Duodenal mucosa (tissue), 2 donors: ENCODE measurements around the gene NAXE.

Experiments used
- H3K27ac ChIP-seq: one replicate; pipeline ENCODE4 v1.7.0; 2013; ENCODE audit warnings: low read depth, low read length
- H3K27me3 ChIP-seq, 2 donors: one replicate each; pipeline ENCODE4 v1.7.0; 2013; ENCODE audit warnings: low read length in 2 of 2, control low read depth in 1 of 2; ENCODE audit not compliant: insufficient read depth in 2 of 2, control insufficient read depth in 1 of 2
- H3K36me3 ChIP-seq, 2 donors: one replicate each; pipeline ENCODE4 v1.7.0; 2013; ENCODE audit warnings: low read length in 2 of 2, control low read depth in 1 of 2; ENCODE audit not compliant: insufficient read depth in 2 of 2, control insufficient read depth in 1 of 2
- H3K4me1 ChIP-seq, 2 donors: one replicate each; pipeline ENCODE4 v1.7.0; 2013; ENCODE audit warnings: low read length in 2 of 2, control low read depth in 1 of 2; ENCODE audit not compliant: insufficient read depth in 2 of 2, control insufficient read depth in 1 of 2
- H3K4me3 ChIP-seq, 2 donors: one replicate each; pipeline ENCODE4 v1.7.0; 2013; ENCODE audit warnings: low read length in 2 of 2, low read depth in 1 of 2
- H3K9ac ChIP-seq, 2 donors: one replicate each; pipeline ENCODE4 v1.7.0; 2013; ENCODE audit warnings: low read length in 2 of 2, low read depth in 1 of 2
- H3K9me3 ChIP-seq, 2 donors: one replicate each; pipeline ENCODE4 v1.7.0; 2013; ENCODE audit warnings: low read length in 2 of 2, control low read depth in 1 of 2; ENCODE audit not compliant: control insufficient read depth in 1 of 2

The NAXE gene

DNA sequence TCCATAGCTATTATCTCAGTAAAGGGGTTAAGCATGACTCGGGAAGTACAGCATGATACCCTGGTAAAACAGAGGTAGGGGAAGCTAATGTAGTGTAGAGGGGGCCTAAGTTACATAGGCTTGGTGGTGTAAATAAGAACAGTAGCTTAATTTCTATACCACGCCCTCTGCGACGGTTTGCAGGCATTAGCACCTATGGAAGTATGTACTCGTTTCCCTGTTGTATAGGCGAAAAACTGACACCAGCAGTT is 470 bp upstream of the NAXE start:
- Histone ChIP-seq H3K9me3 (no peaks in the 10 kb centered on the region), H3K9ac (peak overlapping the region; percentile 78 to 98), H3K4me1 (peaks cover 14 to 16% of the 10 kb centered on the region in 2 donors), H3K4me3 (peak overlapping the region; percentile 75 to 95), H3K36me3 (peaks cover 8 to 31% of the 10 kb centered on the region in 2 donors), H3K27ac (peak overlapping the region; percentile 40), H3K27me3 (no peaks in the 10 kb centered on the region)

- Histone ChIP-seq H3K4me1 (peaks cover 14 to 16% of the 10 kb centered on the region in 2 donors), H3K27me3 (no peaks in the 10 kb centered on the region), H3K9me3 (no peaks in the 10 kb centered on the region), H3K36me3 (peaks cover 8 to 43% of the 10 kb centered on the region in 2 donors), H3K27ac (peak overlapping the region; percentile 61), H3K4me3 (peak overlapping the region; percentile 75 to 95), H3K9ac (peak overlapping the region; percentile 78 to 85)
These were observed 758 bp downstream of the NAXE start for GRCh38 chr1:156592158-156592909.

GRCh38 chr1:156592910-156593660 is 1.5 kb downstream of the NAXE start:
- H3K4me3 ChIP-seq, result no peak overlapping the region
- no peaks in the 10 kb centered on the region for H3K27me3 ChIP-seq
- H3K27ac ChIP-seq, result no peak overlapping the region
- H3K36me3 ChIP-seq, result peaks cover 12 to 51% of the 10 kb centered on the region in 2 donors
- H3K9ac ChIP-seq, result no peak overlapping the region
- H3K4me1 ChIP-seq, result peaks cover 14 to 16% of the 10 kb centered on the region in 2 donors
- H3K9me3 ChIP-seq, result no peaks in the 10 kb centered on the region

DNA sequence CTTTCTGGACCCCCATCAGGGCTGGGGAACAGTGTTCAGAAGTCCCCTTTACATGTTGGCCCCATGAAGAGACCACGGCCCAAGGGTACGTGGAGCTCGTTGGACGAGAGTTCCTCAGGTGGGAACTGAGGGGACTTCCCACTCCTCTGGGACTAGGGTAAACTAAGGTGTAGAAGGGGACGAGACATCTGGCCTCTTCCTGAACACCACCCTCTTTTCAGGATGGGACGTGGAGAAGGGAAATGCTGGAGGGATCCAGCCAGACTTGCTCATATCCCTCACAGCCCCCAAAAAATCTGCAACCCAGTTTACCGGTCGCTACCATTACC is 2.0 kb downstream of the NAXE start:
- no peak overlapping the region for H3K4me3 ChIP-seq
- peaks cover 14 to 54% of the 10 kb centered on the region in 2 donors for H3K36me3 ChIP-seq

DNA sequence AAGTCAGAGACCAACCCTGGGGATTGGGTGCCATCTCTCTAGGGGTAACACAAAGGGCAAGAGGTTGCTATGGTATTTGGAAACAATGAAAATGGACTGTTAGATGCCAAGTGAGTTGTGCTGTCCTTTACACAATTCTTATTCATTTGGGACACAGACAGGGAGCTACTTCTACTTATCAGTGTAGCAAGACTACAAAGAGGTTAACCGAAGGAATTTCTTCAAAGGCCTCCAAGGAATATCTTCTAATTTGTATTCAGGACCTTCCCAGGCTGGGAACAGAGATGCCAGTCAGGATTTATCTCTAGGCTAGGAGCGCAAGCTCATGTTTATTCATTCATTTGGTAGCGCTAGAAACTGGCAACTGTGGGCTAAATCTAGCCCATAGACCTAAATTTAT is 2.6 kb downstream of the NAXE start:
- H3K9me3 ChIP-seq, result no peaks in the 10 kb centered on the region
- H3K36me3 ChIP-seq, result peaks cover 14 to 54% of the 10 kb centered on the region in 2 donors
- no peak overlapping the region for H3K27ac ChIP-seq
- H3K9ac ChIP-seq, result no peak overlapping the region
- H3K27me3 ChIP-seq, result no peaks in the 10 kb centered on the region
- H3K4me3 ChIP-seq, result no peak overlapping the region
- H3K4me1 ChIP-seq, result peaks cover 14 to 16% of the 10 kb centered on the region in 2 donors

More for the DNA sequence above, 2.0 kb downstream of the NAXE start:
- Histone ChIP-seq H3K27me3 (no peaks in the 10 kb centered on the region), H3K9ac (no peak overlapping the region), H3K4me1 (peaks cover 14 to 16% of the 10 kb centered on the region in 2 donors), H3K9me3 (no peaks in the 10 kb centered on the region), H3K27ac (no peak overlapping the region)

- Histone ChIP-seq H3K9ac (no peak overlapping the region), H3K9me3 (no peaks in the 10 kb centered on the region), H3K36me3 (peaks cover 14 to 54% of the 10 kb centered on the region in 2 donors), H3K4me3 (no peak overlapping the region), H3K4me1 (peaks cover 17 to 22% of the 10 kb centered on the region in 2 donors), H3K27ac (no peak overlapping the region), H3K27me3 (no peaks in the 10 kb centered on the region)
These were observed 3.4 kb downstream of the NAXE start for GRCh38 chr1:156595016-156595415.

DNA sequence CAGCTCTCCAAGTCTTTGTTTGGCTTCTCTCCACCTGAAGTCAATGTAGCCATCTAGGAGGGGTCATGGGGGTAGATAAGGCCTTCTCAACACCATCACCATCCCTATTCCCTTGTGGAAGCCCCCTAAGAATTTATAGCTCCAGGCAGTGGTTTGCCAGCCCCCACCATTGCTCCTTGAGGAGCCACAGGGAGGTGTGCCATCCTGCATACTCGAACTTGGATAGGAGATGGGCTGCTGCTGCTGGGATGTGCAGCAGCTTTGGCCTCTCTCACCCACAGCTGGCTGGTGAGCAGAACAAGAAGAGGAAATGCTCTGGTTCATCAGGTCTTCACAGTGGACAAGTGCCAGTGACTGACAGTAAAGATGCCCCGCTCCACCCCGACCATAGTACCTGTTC is 4.8 kb downstream of the NAXE start:
- no peaks in the 10 kb centered on the region for H3K27me3 ChIP-seq
- H3K9ac ChIP-seq, result no peak overlapping the region
- H3K4me1 ChIP-seq, result peaks cover 19 to 22% of the 10 kb centered on the region in 2 donors
- peaks cover 14 to 54% of the 10 kb centered on the region in 2 donors for H3K36me3 ChIP-seq
- H3K27ac ChIP-seq, result no peak overlapping the region
- no peak overlapping the region for H3K4me3 ChIP-seq
- no peaks in the 10 kb centered on the region for H3K9me3 ChIP-seq

- Histone ChIP-seq H3K36me3 (peaks cover 14 to 53% of the 10 kb centered on the region in 2 donors), H3K27me3 (no peaks in the 10 kb centered on the region), H3K9me3 (no peaks in the 10 kb centered on the region), H3K4me1 (peaks cover 14 to 18% of the 10 kb centered on the region in 2 donors), H3K27ac (no peak overlapping the region), H3K4me3 (no peak overlapping the region), H3K9ac (no peak overlapping the region)
These were observed 6.5 kb downstream of the NAXE start for GRCh38 chr1:156598125-156598524.

- no peak overlapping the region for H3K27ac ChIP-seq
- H3K36me3 ChIP-seq, result peaks cover 14 to 45% of the 10 kb centered on the region in 2 donors
- no peak overlapping the region for H3K4me3 ChIP-seq
- no peak overlapping the region for H3K9ac ChIP-seq
- no peaks in the 10 kb centered on the region for H3K9me3 ChIP-seq
- H3K4me1 ChIP-seq, result peaks cover 14 to 18% of the 10 kb centered on the region in 2 donors
- no peaks in the 10 kb centered on the region for H3K27me3 ChIP-seq
These were observed 7.3 kb downstream of the NAXE start for GRCh38 chr1:156598731-156599432.

DNA sequence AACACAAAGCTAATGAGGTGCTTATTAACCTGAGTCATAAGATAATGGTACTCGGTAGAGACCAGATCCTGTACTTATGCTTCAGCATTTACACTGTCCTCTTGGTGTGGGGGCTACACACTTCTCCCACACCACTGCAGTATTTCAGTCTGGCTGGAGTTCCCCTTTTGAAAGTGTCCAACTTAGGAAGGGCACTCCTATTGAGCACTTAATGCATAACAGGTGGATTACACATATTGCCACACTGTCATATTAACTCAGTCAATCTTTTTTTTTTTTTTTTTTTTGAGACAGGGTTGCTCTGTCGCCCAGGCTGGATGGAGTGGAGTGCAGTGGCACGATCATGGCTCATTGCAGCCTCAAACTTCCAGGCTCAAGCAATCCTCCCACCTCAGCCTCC is 8.2 kb downstream of the NAXE start:
- Histone ChIP-seq H3K27me3 (no peaks in the 10 kb centered on the region), H3K9ac (no peak overlapping the region), H3K27ac (no peak overlapping the region), H3K36me3 (peaks cover 9 to 36% of the 10 kb centered on the region in 2 donors), H3K4me1 (peaks cover 14 to 18% of the 10 kb centered on the region in 2 donors), H3K4me3 (no peak overlapping the region), H3K9me3 (no peaks in the 10 kb centered on the region)
